ENCODE data around the gene WDR82. TPM values are rescaled to one million over a fixed set of nuclear protein-coding genes. Genes with fewer than 3 reads are reported as not detected.
"Not testable (repeated sequence)": the region's sequence is repeated elsewhere in the genome, so short reads cannot be mapped to it uniquely, and the experiment has no call there.

Gene WDR82
- total RNA-seq, 1 donor from 2014 or later: 86.4 TPM

- intact Hi-C loops (cut with micrococcal nuclease): loop anchor here (1.0 to 5.0 kb wide), 10 partner anchors 9 to 276 kb away; partner anchors contain the start of genes GLYCTK, TLR9 and TWF2
- ChIA-PET CTCF (interaction anchor here (0.9 to 6.0 kb wide), 14 partner anchors 11 to 222 kb away, joined by 3 to 48 read pairs (median 4); partner anchors contain the start of genes TLR9 and TWF2), POLR2A (interaction anchor here (0.6 to 6.1 kb wide), 22 partner anchors 10 to 1711 kb away, joined by 3 to 111 read pairs (median 7); partner anchors contain the start of genes C3orf18, DNAH1, GLYCTK and POC1A)
- H3K27me3 Mint-ChIP-seq: no peaks in the 10 kb centered on the region
- H3K27ac Mint-ChIP-seq: peak overlapping the region; percentile 98
- H3K4me1 Mint-ChIP-seq: peaks cover 60% of the 10 kb centered on the region
- DNase-seq (no peak), ATAC-seq (ENCODE audit: low read depth) (peak; percentile 72)
- H3K4me3 Mint-ChIP-seq: peak overlapping the region; percentile 99
- H3K9me3 Mint-ChIP-seq: no peaks in the 10 kb centered on the region
- peaks cover 44% of the 10 kb centered on the region for H3K36me3 Mint-ChIP-seq (ENCODE audit: low read depth)
- no peak for TF ChIP-seq CTCF (IDR thresholded peaks at IDR 0.05)
Observed at GRCh38 chr3:52277972-52278509, 408 bp downstream of the WDR82 start.

GRCh38 chr3:52277071-52277964 is 1.1 kb downstream of the WDR82 start:
- no peaks in the 10 kb centered on the region for H3K9me3 Mint-ChIP-seq
- intact Hi-C loops (cut with micrococcal nuclease): loop anchor here (2.0 to 5.0 kb wide), 2 partner anchors 15 to 275 kb away; no protein-coding TSS in a partner anchor
- ATAC-seq (ENCODE audit: low read depth) (peak; percentile 30), DNase-seq (peak; percentile 51)
- H3K4me1 Mint-ChIP-seq: peaks cover 66% of the 10 kb centered on the region
- CTCF ChIA-PET: interaction anchor here (0.8 to 6.0 kb wide), 12 partner anchors 12 to 64 kb away, joined by 3 to 48 read pairs (median 4); partner anchors contain the start of gene TWF2
- peak overlapping the region; percentile 99 for H3K4me3 Mint-ChIP-seq
- peak overlapping the region; percentile 98 for H3K27ac Mint-ChIP-seq
- no peaks in the 10 kb centered on the region for H3K27me3 Mint-ChIP-seq
- peaks cover 49% of the 10 kb centered on the region for H3K36me3 Mint-ChIP-seq (ENCODE audit: low read depth)
- POLR2A ChIA-PET: interaction anchor here (0.6 to 6.1 kb wide), 15 partner anchors 9 to 123 kb away, joined by 3 to 111 read pairs (median 16); partner anchors contain the start of genes DNAH1, GLYCTK, POC1A and PPM1M
- no peak for TF ChIP-seq CTCF (IDR thresholded peaks at IDR 0.05)

- ATAC-seq (ENCODE audit: low read depth); DNase-seq; H3K27me3 Mint-ChIP-seq; CTCF ChIA-PET; H3K9me3 Mint-ChIP-seq; H3K27ac Mint-ChIP-seq: not testable (repeated sequence)
- POLR2A ChIA-PET: interaction anchor here (1.3 to 6.1 kb wide), 2 partner anchors 30 to 37 kb away, joined by 3 to 111 read pairs; partner anchors contain the start of gene TWF2
- intact Hi-C loops (cut with micrococcal nuclease): loop anchor here (5.0 kb wide), 1 partner anchor 272 kb away; no protein-coding TSS in a partner anchor
- Mint-ChIP-seq H3K36me3 (ENCODE audit: low read depth) (peaks cover 71% of the 10 kb centered on the region), H3K4me1 (peaks cover 86% of the 10 kb centered on the region), H3K4me3 (peak overlapping the region; percentile 24)
Observed at GRCh38 chr3:52274781-52275180, 3.7 kb downstream of the WDR82 start.

- Mint-ChIP-seq H3K9me3 (no peaks in the 10 kb centered on the region), H3K36me3 (ENCODE audit: low read depth) (peaks cover 79% of the 10 kb centered on the region), H3K4me1 (peaks cover 95% of the 10 kb centered on the region), H3K4me3 (no peak overlapping the region), H3K27ac (peak overlapping the region; percentile 37), H3K27me3 (no peaks in the 10 kb centered on the region)
- CTCF ChIA-PET: interaction anchor here (1.8 kb wide), 1 partner anchor 52 kb away, joined by 10 read pairs; no protein-coding TSS in a partner anchor
- intact Hi-C loops (cut with micrococcal nuclease): no loop called here
- ATAC-seq (ENCODE audit: low read depth) (no peak), DNase-seq (no peak)
- no peak for TF ChIP-seq CTCF (IDR thresholded peaks at IDR 0.05)
- POLR2A ChIA-PET: interaction anchor here (1.1 to 2.2 kb wide), 3 partner anchors 14 to 33 kb away, joined by 3 to 11 read pairs (median 4); partner anchors contain the start of gene GLYCTK
Observed at GRCh38 chr3:52272831-52273230, 5.6 kb downstream of the WDR82 start.

GRCh38 chr3:52272172-52272571 is 6.3 kb downstream of the WDR82 start:
- intact Hi-C loops (cut with micrococcal nuclease); H3K4me3 Mint-ChIP-seq; DNase-seq; ATAC-seq (ENCODE audit: low read depth); H3K27me3 Mint-ChIP-seq; H3K9me3 Mint-ChIP-seq: not testable (repeated sequence)
- H3K4me1 Mint-ChIP-seq: peaks cover 94% of the 10 kb centered on the region
- POLR2A ChIA-PET: interaction anchor here (0.8 to 2.4 kb wide), 6 partner anchors 9 to 33 kb away, joined by 3 to 11 read pairs (median 7); partner anchors contain the start of genes GLYCTK, PPM1M and TWF2
- H3K27ac Mint-ChIP-seq: peak overlapping the region; percentile 69
- H3K36me3 Mint-ChIP-seq (ENCODE audit: low read depth): peaks cover 80% of the 10 kb centered on the region
- CTCF ChIA-PET: interaction anchor here (1.1 to 2.5 kb wide), 4 partner anchors 15 to 67 kb away, joined by 3 to 10 read pairs (median 6); partner anchors contain the start of gene GLYCTK

All from activated B cell treated with CpG ODN at 0.5 μM for 24 hours (primary cell).